Measurements from ENCODE around the gene POLN.

POLN gene

DNA sequence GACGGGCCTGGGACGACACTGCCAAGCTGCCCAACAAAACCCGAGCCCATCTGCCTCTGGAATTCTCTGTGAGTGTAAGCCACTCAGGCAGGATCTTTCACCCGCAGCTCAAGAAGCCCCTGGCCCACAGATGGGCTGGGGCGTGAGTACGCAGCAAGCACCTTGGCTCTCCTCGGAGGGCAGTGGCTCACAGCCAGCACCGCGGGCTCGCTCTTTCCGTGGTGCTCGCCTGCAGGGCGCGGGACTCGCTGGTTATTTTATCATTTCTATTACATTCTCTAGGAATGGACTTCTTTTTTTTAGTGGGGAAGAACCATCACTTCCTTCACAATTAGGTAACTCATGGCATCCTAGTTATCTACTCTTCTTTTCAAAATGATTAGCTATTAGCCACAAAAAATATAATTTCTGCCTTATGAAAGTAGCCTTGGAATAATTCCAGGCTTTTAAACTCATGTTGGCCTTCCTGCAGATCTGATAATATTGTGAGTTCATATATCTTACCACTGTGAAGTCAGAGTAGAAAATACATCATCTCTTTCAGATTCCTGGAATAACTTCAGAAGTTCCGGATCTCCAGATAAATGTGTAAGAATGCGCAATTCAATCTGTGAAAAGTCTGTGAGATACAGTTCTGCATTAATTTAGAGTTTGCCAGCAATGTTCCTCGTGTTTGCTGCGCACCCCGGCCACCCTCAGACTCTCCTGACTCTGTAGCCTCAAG lies 114.2 kb downstream of the POLN start:
- TF ChIP-seq, protein P1, sequence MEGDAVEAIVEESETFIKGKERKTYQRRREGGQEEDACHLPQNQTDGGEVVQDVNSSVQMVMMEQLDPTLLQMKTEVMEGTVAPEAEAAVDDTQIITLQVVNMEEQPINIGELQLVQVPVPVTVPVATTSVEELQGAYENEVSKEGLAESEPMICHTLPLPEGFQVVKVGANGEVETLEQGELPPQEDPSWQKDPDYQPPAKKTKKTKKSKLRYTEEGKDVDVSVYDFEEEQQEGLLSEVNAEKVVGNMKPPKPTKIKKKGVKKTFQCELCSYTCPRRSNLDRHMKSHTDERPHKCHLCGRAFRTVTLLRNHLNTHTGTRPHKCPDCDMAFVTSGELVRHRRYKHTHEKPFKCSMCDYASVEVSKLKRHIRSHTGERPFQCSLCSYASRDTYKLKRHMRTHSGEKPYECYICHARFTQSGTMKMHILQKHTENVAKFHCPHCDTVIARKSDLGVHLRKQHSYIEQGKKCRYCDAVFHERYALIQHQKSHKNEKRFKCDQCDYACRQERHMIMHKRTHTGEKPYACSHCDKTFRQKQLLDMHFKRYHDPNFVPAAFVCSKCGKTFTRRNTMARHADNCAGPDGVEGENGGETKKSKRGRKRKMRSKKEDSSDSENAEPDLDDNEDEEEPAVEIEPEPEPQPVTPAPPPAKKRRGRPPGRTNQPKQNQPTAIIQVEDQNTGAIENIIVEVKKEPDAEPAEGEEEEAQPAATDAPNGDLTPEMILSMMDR (IDR thresholded peaks at IDR 0.05; ENCODE audit: insufficient read depth, low read length, missing control alignments) = no peak
- no peak overlapping the region for H3K4me3 ChIP-seq (ENCODE audit: low read depth, low read length)
- ChIA-PET POLR2A (no interaction called here), CTCF (no interaction called here)
- no peak for DNase-seq (ENCODE audit: low read depth, low spot score)

DNA sequence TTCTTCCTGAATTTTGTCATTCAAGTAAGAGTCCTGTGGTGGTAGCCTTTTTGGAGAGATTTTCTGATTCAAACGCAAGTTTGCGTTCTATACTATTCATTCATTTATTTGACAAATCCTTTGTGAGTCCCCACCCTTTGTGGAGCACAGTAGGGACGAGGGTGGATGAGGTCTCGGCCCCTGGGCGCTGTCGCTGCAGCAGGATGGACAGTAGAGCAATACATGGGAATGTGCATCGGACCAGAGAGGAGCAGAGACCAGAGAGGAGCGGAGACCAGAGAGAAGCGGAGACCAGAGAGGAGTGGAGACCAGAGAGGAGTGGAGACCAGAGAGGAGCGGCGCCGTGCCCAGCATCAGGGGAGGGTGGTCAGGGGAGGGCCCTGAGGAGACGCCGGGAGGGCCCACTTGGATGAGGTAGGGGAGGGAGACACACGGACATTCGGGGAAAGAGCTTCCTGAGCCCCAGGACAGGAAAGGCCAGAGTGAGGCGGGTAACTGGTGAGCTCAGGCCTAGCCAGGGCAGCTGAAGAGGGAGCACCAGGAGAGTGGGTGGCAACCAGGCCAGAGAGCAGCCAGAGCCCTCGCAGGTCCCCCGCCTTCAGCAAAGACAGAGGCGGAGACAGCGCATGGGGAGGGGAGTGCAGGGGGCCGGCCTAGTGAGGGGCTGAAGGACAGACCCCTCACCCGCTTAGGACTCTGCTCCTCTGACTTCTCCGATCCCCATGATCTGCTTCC lies 115.4 kb downstream of the POLN start:
- DNase-seq (ENCODE audit: low read depth, low spot score) = no peak
- TF ChIP-seq, protein P1 (IDR thresholded peaks at IDR 0.05; ENCODE audit: insufficient read depth, low read length, missing control alignments) = no peak
- POLR2A ChIA-PET = no interaction called here
- CTCF ChIA-PET = no interaction called here
- H3K4me3 ChIP-seq (ENCODE audit: low read depth, low read length) = no peak overlapping the region

DNA sequence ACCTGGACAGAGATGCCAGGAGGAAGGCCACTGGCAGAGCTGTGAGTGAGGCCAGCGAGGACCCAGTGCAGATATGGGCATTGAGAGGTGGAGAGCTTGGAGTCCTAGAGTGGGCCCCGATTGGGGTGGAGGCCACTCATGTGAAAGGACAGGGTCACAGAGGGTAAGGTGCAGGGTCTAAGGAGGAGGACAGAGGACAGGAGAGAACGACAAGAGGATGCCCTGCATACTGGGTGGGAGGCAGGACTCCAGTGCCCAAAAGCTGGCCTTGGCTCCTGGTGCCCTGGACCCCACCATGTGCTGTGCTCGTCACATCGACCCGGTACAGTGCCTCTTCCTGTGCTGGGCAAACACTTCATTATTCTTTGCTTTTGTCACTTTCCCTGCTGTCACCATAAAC lies 116.1 kb downstream of the POLN start:
- ChIA-PET CTCF (no interaction called here), POLR2A (no interaction called here)
- TF ChIP-seq, protein P1 (IDR thresholded peaks at IDR 0.05; ENCODE audit: insufficient read depth, low read length, missing control alignments) = no peak
- no peak overlapping the region for H3K4me3 ChIP-seq (ENCODE audit: low read depth, low read length)
- no peak for DNase-seq (ENCODE audit: low read depth, low spot score)

DNA sequence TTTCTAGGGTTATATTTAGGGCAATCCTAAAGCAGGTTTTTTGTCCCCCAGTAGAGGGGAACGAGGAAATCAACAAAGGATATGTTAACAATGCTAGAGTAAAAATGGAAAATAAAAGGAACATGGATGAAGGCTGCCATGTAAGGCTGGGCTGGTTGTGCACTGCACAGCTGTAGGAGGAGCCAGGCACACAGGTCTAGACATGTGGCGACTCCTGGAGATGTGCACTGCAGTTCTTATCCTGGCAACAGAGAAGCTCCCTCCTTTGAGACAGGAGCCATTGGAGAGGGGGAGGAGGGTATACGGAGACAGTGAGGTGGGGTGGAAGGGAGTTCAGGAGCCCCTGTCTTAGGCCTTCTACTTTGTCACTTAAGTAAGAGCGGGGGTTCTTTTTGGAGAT lies 116.9 kb downstream of the POLN start:
- TF ChIP-seq, protein P1 (IDR thresholded peaks at IDR 0.05; ENCODE audit: insufficient read depth, low read length, missing control alignments) = no peak
- DNase-seq (ENCODE audit: low read depth, low spot score) = no peak
- CTCF ChIA-PET = no interaction called here
- POLR2A ChIA-PET = no interaction called here
- no peak overlapping the region for H3K4me3 ChIP-seq (ENCODE audit: low read depth, low read length)

DNA sequence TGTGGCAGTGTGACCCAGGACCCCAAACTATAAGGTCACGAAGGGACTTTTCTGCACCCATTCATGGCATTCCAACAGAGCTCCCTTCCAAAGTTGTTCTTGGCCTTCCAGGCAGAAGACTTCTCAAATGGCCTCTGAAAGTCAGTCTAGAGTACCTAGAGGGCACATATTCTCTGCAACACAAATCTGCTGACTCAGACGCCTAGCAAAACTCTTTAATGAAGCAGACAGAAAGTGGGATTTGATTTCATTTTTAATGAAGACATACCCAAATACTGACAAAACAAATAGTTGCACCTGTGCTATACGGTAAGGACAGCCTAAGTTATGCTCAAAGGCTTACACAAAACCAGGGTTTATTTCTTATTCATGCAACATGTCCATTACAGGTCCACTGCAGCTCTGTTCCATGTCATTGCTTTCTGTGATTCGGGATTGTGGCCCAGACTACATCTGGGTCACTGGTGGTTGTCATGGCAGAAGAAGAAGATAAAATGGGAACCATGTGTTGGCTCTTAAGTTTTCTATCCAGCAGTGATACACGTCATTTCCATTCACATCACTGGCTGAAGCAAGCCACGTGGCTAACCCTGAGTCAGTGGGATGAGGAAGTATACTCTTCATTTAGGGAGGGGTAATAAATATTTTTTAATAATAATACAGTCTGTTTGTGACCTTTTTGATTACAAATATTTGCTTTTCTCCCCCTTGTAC lies 125.1 kb downstream of the POLN start:
- POLR2A ChIA-PET = no interaction called here
- TF ChIP-seq, protein P1 (IDR thresholded peaks at IDR 0.05; ENCODE audit: insufficient read depth, low read length, missing control alignments) = no peak
- CTCF ChIA-PET = no interaction called here
- no peak overlapping the region for H3K4me3 ChIP-seq (ENCODE audit: low read depth, low read length)
- no peak for DNase-seq (ENCODE audit: low read depth, low spot score)

DNA sequence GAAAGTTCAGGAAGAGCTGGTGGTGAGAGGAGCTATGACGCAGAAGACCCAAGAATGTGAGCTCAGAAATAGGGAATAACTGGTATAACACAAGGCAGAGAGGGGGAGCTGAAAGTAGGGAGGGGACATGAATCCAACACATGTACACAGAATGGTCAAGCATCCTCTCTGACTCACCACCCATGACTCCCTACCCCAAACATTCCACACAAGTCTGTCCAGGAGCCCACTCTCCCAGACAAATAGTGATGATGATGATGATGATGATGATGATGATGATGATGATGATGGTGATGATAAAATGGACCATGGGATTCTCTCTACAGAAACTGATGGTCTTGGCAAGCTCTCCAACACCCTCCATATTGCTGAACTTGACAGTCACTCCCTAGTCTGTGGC lies 136.4 kb downstream of the POLN start:
- H3K4me3 ChIP-seq (ENCODE audit: low read depth, low read length) = no peak overlapping the region
- POLR2A ChIA-PET = no interaction called here
- no peak for DNase-seq (ENCODE audit: low read depth, low spot score)
- TF ChIP-seq, protein P1 (IDR thresholded peaks at IDR 0.05; ENCODE audit: insufficient read depth, low read length, missing control alignments) = no peak
- CTCF ChIA-PET = no interaction called here

All from AG04449 (cell line).